ENCODE results near the gene LCE3B. TPM values are rescaled to one million over a fixed set of nuclear protein-coding genes. Genes with fewer than 3 reads are reported as not detected.

Gene LCE3B
- total RNA-seq, 5 donors from 2014 or later (not counting 1 experiment from before 2014, with no cell fraction given) = not detected

Other genes starting within 250 kb of the LCE3B start
- gene CRNN, start 199.5 kb upstream of the LCE3B start, total RNA-seq = not detected
- gene LCE5A, start 103.0 kb upstream of the LCE3B start, total RNA-seq = not detected
- gene CRCT1, start 99.3 kb upstream of the LCE3B start, total RNA-seq = not detected
- gene LCE3E, start 47.0 kb upstream of the LCE3B start, total RNA-seq = not detected
- gene LCE3D, start 33.3 kb upstream of the LCE3B start, total RNA-seq = not detected
- gene LCE3C, start 13.6 kb upstream of the LCE3B start, total RNA-seq = not detected
- not detected for gene LCE3A, start 9.3 kb downstream of the LCE3B start, total RNA-seq
- gene LCE2D, start 49.6 kb downstream of the LCE3B start, total RNA-seq = not detected
- gene LCE2C, start 61.5 kb downstream of the LCE3B start, total RNA-seq = not detected
- not detected for gene LCE2B, start 72.3 kb downstream of the LCE3B start, total RNA-seq
- not detected for gene LCE2A, start 84.5 kb downstream of the LCE3B start, total RNA-seq
- not detected for gene LCE4A, start 94.3 kb downstream of the LCE3B start, total RNA-seq
- not detected for gene KPRP, start 144.2 kb downstream of the LCE3B start, total RNA-seq
- not detected for gene LCE1F, start 161.3 kb downstream of the LCE3B start, total RNA-seq
- not detected for gene LCE1E, start 172.4 kb downstream of the LCE3B start, total RNA-seq
- not detected for gene LCE1D, start 182.9 kb downstream of the LCE3B start, total RNA-seq
- gene LCE1C, start 192.8 kb downstream of the LCE3B start, total RNA-seq = not detected
- not detected for gene LCE1B, start 198.2 kb downstream of the LCE3B start, total RNA-seq
- gene LCE1A, start 213.7 kb downstream of the LCE3B start, total RNA-seq = not detected
- not detected for gene LCE6A, start 229.0 kb downstream of the LCE3B start, total RNA-seq
- not detected for gene LCE7A, start 246.2 kb downstream of the LCE3B start, total RNA-seq

Measured in T-cell (primary cell).